Dendritic cell treated with granulocyte-macrophage colony-stimulating factor and Interleukin-4, amounts not matched to agents 40 ng/mL and 50 ng/mL, for 4 days (primary cell): ENCODE results near the gene FFAR1.

Source experiments
- H3K27ac Mint-ChIP-seq: one replicate; pipeline ENCODE4 v1.8.0; 2022; ENCODE audit warnings: mild to moderate bottlenecking, mixed read lengths
- H3K27me3 Mint-ChIP-seq: one replicate; pipeline ENCODE4 v1.8.0; 2022; ENCODE audit warnings: mild to moderate bottlenecking, mixed read lengths
- H3K36me3 Mint-ChIP-seq: one replicate; pipeline ENCODE4 v1.8.0; 2022; ENCODE audit warnings: low read depth, mixed read lengths
- H3K4me1 Mint-ChIP-seq: one replicate; pipeline ENCODE4 v1.8.0; 2022; ENCODE audit warnings: low read depth, mixed read lengths
- H3K4me3 Mint-ChIP-seq: one replicate; pipeline ENCODE4 v1.8.0; 2022; ENCODE audit warnings: mild to moderate bottlenecking, moderate library complexity, mixed read lengths
- H3K9me3 Mint-ChIP-seq: one replicate; pipeline ENCODE4 v1.8.0; 2022; ENCODE audit warnings: mixed read lengths
- intact Hi-C: fragments of 100-400 bp; cut with micrococcal nuclease; formaldehyde crosslinking; loops from one replicate; pipeline ENCODE4 v1.15.0; 2022

Gene FFAR1

DNA sequence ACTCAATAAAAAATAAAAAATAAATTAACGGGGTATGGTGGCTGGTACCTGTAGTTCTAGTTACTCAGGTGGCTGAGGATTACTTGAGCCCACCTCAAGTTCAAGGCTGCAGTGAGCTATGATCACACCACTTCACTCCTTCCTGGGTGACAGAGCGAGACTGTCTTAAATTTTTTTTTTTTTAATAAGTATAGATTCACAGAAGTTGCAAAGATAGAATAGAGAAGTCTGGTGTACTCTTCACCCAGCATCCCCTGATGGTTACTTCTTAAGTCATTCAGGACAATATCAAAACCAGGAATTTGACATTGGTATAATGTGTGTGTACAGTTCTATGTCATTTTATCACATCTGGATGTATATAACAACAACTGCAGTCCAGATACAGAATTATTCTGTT is 26.4 kb upstream of the FFAR1 start:
- intact Hi-C loops: no loop called here
- H3K4me1 Mint-ChIP-seq: peaks cover 61% of the 10 kb centered on the region

DNA sequence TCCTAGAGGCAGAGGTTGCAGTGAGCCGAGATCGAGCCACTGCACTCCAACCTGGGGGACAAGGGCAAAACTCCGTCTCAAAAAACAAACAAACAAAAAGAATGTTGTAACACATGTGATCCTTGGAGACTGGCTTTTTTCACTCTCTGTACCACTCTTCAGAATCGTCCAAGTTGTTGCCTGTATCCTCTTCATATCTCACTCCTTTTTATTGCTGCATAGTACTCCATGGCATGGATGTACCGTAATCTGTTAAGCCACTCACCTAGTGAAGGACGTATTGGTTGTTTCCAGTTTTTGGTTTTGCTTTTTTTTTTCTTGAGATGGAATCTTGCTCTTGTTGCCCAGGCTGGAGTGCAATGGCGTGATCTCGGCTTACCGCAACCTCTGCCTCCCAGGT is 25.7 kb upstream of the FFAR1 start:
- Mint-ChIP-seq H3K4me3 (no peak overlapping the region), H3K4me1 (peaks cover 59% of the 10 kb centered on the region), H3K27me3 (no peaks in the 10 kb centered on the region), H3K9me3 (peaks cover 8% of the 10 kb centered on the region), H3K36me3 (no peaks in the 10 kb centered on the region), H3K27ac (peak overlapping the region; percentile 58)
- intact Hi-C loops: no loop called here

More for the DNA sequence above, 26.4 kb upstream of the FFAR1 start:
- peak overlapping the region; percentile 58 for H3K27ac Mint-ChIP-seq
- H3K27me3 Mint-ChIP-seq: no peaks in the 10 kb centered on the region
- H3K4me3 Mint-ChIP-seq: no peak overlapping the region
- H3K36me3 Mint-ChIP-seq: no peaks in the 10 kb centered on the region
- H3K9me3 Mint-ChIP-seq: peaks cover 8% of the 10 kb centered on the region

DNA sequence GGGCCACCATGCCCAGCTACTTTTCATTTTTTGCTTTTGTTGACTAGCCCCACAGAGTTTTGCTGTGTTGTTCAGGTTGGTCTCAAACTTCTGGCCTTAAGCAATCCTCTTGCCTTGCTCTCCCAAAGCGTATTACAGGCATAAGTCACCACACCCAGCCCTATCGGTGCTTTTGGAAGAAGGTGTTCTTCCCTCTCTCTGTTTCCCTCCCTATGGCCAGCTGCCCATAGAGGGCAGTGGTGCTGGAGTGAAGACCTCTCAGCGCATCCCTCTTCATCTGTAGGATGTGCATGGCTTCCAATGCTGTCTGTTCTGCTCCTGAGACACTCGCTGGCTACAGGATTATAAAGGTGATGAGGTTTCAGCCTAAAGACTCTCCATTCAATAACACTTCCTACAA is 20.1 kb upstream of the FFAR1 start:
- Mint-ChIP-seq H3K27me3 (peaks cover 11% of the 10 kb centered on the region), H3K9me3 (no peaks in the 10 kb centered on the region), H3K4me3 (no peak overlapping the region), H3K4me1 (peaks cover 26% of the 10 kb centered on the region), H3K36me3 (no peaks in the 10 kb centered on the region), H3K27ac (no peak overlapping the region)
- intact Hi-C loops: no loop called here

DNA sequence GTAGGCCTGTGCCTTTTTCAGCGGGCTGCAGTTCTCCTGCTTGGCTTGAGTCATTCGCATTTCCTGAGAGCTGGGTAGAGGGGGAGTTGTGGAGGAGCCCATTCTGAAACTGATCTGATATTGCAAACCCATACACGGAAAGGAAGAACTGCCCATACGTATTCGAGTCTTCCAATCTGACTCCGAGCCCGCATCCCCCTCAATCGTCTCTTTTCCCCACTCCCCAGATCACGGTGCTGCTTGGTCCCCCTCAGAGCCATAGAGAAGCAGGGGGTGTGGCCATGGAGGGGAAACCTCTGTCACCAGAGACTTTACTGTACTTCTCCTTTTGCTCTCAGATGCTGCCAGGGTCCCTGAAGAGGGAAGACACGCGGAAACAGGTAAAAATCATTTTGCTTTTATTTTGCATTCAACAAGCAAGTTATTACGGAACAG is 18.8 kb upstream of the FFAR1 start, which contains the start of gene CD22:
TSS of gene CD22 (plus strand) at position 337 of the 435 bp plus-strand sequence. CDS start 2,854 bp downstream, outside the sequence.
- Mint-ChIP-seq H3K4me3 (peak within 1 kb of the TSS; percentile 35), H3K27me3 (peaks cover 19% of the 10 kb centered on the region), H3K9me3 (no peaks in the 10 kb centered on the region), H3K27ac (no peak within 1 kb of the TSS), H3K36me3 (no peaks in the 10 kb centered on the region), H3K4me1 (peaks cover 23% of the 10 kb centered on the region)
- intact Hi-C loops: no loop called here

DNA sequence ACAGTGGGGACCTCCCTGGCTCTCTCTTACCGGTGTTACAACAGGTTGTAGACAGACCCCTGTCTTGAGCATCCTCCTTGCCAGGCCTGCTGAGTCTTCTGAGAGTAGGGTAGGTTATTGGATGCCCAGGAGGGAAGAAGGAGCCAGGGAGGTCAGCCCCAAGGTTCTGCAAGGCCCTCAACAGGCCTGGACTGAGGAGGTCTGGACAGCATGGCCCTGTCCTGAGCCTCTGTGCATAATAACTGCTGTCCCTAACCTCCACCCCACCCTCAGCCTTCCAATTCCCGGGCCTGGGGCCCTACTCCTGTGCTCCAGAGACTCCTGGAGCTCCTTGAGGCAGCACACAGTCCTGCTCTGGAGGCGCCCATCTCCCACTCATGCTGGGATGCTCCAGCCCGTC is 18.4 kb upstream of the FFAR1 start:
- peaks cover 23% of the 10 kb centered on the region for H3K27me3 Mint-ChIP-seq
- H3K4me3 Mint-ChIP-seq: no peak overlapping the region
- no peaks in the 10 kb centered on the region for H3K36me3 Mint-ChIP-seq
- intact Hi-C loops: no loop called here
- H3K4me1 Mint-ChIP-seq: peaks cover 19% of the 10 kb centered on the region
- H3K27ac Mint-ChIP-seq: no peak overlapping the region
- no peaks in the 10 kb centered on the region for H3K9me3 Mint-ChIP-seq

DNA sequence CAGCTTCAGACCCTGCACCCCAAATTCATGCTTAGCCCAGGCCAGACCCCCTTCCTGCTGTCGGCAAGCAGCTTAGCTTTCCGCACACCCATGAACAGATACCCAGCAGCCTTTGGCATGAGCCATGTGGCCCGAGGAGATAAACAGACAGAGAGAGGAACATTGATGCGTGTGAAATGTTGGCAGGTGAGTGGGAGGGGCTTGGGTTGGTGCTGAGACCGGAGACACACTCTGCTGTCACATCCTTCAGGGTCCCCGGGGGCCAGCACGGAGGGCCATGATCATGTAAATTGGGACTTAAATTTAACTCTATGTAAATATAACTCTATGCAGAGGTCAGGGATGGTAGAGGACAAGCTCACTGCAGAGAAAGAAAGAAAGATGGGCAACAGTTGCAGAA is 17.2 kb upstream of the FFAR1 start:
- H3K4me3 Mint-ChIP-seq: no peak overlapping the region
- H3K9me3 Mint-ChIP-seq: no peaks in the 10 kb centered on the region

DNA sequence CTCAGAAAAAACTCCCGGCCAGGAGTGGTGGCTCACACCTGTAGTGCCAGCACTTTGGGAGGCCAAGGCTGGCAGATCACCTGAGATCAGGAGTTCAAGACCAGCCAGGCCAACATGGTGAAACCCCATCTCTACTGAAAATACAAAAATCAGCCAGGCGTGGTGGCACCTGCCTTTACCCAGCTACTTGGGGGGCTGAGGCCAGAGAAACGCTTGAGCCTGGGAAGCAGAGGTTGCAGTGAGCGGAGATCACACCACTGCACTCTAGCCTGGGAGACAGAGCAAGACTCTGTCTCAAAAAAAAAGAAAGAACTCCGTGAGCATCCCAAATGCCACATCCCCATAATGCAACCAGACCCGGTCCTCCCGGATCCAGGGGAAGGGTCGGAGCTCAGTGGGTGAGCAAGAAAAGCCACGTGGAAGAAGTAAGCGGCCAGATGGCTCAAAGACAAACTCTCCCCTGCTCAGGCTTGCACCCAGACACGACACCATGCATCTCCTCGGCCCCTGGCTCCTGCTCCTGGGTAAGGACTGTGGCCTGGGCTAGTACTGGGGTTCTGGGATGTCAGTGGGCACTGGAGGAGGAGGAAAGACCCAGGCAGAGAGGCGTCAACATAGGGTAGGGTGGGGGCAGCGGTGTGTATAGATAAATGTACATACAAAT is 16.0 kb upstream of the FFAR1 start:
- Mint-ChIP-seq H3K4me3 (no peak overlapping the region), H3K36me3 (no peaks in the 10 kb centered on the region), H3K27ac (no peak overlapping the region), H3K27me3 (peaks cover 32% of the 10 kb centered on the region), H3K9me3 (no peaks in the 10 kb centered on the region), H3K4me1 (peaks cover 12% of the 10 kb centered on the region)
- intact Hi-C loops: no loop called here

More for the DNA sequence above, 17.2 kb upstream of the FFAR1 start:
- peaks cover 12% of the 10 kb centered on the region for H3K4me1 Mint-ChIP-seq
- no peaks in the 10 kb centered on the region for H3K36me3 Mint-ChIP-seq
- intact Hi-C loops: no loop called here
- H3K27me3 Mint-ChIP-seq: peaks cover 25% of the 10 kb centered on the region
- no peak overlapping the region for H3K27ac Mint-ChIP-seq

DNA sequence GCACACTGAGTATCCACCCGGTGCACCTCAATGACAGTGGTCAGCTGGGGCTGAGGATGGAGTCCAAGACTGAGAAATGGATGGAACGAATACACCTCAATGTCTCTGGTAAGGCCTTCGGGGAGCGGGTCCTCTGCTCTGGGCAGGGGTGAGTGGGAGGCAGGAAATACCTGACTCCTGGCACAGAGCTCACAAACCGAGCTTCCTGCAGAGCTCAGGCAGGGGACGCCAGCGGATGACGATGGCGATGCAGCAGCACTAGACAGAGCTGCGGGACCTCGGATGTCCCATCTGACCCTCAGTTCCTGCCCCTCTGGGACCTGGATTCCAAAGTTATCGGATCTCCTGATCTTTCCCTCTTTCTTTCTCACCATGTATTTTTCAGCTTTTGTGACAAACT is 14.9 kb upstream of the FFAR1 start:
- H3K36me3 Mint-ChIP-seq: no peaks in the 10 kb centered on the region
- peaks cover 39% of the 10 kb centered on the region for H3K27me3 Mint-ChIP-seq
- no peak overlapping the region for H3K4me3 Mint-ChIP-seq
- H3K4me1 Mint-ChIP-seq: peaks cover 21% of the 10 kb centered on the region
- H3K27ac Mint-ChIP-seq: no peak overlapping the region
- intact Hi-C loops: no loop called here
- H3K9me3 Mint-ChIP-seq: no peaks in the 10 kb centered on the region

DNA sequence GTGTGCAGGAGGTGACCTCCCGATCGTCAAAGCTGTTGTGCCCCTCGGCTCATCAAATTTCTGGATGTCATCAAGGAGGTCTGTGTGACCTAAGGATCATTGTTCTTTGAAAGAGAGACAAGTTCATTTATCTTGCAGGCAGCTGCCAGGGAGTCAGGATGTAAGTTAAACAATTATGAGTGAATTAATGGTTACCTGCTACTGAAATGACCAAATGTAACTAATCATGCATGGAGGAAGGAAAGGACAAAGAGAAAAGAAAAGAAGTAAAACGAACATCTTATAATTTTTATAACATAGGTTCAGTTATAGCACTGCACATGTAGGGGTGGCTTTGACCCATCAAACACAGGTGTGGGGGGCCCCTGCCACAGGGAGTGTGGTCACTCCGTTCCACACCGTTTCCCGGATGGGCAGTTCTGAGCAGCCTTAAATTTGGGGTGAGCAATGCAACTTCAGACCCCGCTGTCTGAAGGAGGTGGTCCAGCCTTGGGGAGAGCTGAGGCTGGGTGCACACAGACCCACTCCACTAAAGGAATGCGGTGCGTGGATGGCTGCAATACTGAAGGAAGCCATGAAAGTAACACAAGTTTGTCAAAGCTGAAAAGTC is 13.5 kb upstream of the FFAR1 start:
- peaks cover 10% of the 10 kb centered on the region for H3K4me1 Mint-ChIP-seq
- intact Hi-C loops: no loop called here
- no peaks in the 10 kb centered on the region for H3K36me3 Mint-ChIP-seq
- no peak overlapping the region for H3K27ac Mint-ChIP-seq
- H3K27me3 Mint-ChIP-seq: peaks cover 43% of the 10 kb centered on the region
- H3K4me3 Mint-ChIP-seq: no peak overlapping the region
- H3K9me3 Mint-ChIP-seq: no peaks in the 10 kb centered on the region

DNA sequence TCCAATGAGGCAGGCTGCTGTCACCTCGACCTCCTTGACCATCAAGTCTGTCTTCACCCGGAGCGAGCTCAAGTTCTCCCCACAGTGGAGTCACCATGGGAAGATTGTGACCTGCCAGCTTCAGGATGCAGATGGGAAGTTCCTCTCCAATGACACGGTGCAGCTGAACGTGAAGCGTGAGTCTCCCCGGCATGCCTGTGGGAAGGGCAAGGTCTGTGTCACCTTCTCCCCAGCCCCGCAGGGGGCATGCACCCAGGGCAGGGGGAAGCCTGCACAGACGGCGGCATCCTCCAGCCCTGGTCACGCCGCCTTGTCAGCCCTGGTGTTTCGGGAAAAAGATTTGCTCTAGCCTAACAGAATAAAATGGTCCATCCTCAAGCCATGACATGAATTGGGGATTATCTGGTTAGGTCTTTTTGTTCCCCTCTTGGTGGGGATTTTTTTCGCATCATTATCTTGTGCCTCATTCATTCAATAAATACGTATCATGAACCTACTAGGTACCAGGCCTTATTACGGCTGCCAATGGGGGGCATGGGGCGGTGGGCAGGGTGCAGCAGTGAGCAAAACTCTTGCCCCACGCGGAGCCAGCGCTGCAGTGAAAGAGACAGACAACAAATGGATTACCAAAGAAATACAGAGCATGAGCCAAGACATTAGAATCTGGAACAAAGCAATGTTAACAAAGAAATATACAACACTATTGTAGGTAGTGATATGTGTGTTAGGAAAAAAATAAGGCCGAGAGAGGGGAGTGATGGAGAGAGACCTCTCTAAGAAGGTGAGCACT is 11.3 kb upstream of the FFAR1 start:
- H3K27me3 Mint-ChIP-seq: peaks cover 43% of the 10 kb centered on the region
- H3K4me3 Mint-ChIP-seq: no peak overlapping the region
- no peaks in the 10 kb centered on the region for H3K36me3 Mint-ChIP-seq
- intact Hi-C loops: no loop called here
- H3K27ac Mint-ChIP-seq: no peak overlapping the region
- H3K9me3 Mint-ChIP-seq: no peaks in the 10 kb centered on the region
- H3K4me1 Mint-ChIP-seq: peaks cover 14% of the 10 kb centered on the region

DNA sequence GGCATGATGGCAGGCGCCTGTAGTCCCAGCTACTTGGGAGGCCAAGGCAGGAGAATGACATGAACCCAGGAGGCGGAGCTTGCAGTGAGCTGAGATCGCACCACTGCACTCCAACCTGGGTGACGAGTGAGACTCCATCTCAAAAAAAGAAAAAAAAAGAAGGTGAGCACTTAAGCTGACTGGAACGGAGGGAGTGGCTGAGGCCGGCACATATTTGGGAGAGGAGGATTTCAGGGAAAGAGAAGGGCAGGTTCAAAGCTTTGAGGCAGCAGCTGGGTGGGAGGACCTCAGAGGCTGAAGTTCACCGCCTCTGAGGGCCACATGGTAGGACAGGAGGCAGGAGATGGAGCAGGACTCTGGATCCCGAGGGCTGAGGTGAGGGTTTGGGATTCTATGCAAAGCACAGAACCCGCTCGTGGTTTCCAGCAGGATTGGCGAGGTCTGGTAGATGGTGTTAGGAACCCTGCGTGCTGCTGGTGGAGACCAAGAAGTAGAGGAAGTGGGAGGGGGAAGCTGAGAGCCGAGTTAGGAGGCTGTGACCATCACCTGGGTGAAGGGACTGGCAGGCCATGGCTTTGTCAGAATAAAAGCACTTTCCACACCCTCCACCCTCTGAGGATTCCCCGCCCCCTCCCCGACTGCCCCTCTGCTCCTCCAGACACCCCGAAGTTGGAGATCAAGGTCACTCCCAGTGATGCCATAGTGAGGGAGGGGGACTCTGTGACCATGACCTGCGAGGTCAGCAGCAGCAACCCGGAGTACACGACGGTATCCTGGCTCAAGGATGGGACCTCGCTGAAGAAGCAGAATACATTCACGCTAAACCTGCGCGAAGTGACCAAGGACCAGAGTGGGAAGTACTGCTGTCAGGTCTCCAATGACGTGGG is 10.4 kb upstream of the FFAR1 start:
- H3K4me3 Mint-ChIP-seq: no peak overlapping the region
- peaks cover 24% of the 10 kb centered on the region for H3K4me1 Mint-ChIP-seq
- no peak overlapping the region for H3K27ac Mint-ChIP-seq
- no peaks in the 10 kb centered on the region for H3K9me3 Mint-ChIP-seq
- intact Hi-C loops: no loop called here
- H3K27me3 Mint-ChIP-seq: peaks cover 43% of the 10 kb centered on the region
- H3K36me3 Mint-ChIP-seq: no peaks in the 10 kb centered on the region

DNA sequence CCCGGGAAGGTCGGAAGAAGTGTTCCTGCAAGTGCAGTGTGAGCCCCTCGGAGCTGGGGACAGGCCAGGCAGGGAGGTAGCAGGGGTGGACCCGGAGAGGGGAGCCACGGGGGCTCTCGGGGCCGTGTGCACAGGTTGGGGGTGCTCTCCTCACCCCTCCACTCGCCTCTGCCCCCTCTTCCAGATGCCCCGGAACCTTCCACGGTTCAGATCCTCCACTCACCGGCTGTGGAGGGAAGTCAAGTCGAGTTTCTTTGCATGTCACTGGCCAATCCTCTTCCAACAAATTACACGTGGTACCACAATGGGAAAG is 9.8 kb upstream of the FFAR1 start:
- peaks cover 27% of the 10 kb centered on the region for H3K4me1 Mint-ChIP-seq
- intact Hi-C loops: no loop called here
- H3K27me3 Mint-ChIP-seq: peaks cover 42% of the 10 kb centered on the region
- no peaks in the 10 kb centered on the region for H3K9me3 Mint-ChIP-seq
- no peak overlapping the region for H3K27ac Mint-ChIP-seq
- H3K36me3 Mint-ChIP-seq: no peaks in the 10 kb centered on the region
- H3K4me3 Mint-ChIP-seq: no peak overlapping the region

DNA sequence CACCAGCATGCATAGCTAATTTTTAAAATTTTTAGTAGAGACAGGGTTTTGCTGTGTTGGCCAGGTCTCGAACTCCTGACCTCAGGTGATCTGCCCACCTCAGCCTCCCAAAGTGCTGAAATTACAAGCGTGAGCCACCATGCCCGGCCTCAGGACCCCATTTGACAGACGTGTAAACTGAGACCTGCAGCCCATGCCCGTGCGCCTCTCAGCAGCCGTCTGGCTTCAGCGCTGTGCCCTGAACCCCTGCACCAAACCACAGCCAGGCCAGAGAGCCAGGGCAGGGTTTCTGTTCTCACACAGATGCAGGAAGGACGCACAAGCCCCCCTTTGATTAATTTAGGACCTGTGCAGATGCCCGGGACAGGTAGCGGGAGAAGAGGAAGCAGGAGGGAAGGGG is 7.3 kb upstream of the FFAR1 start:
- intact Hi-C loops: no loop called here
- no peaks in the 10 kb centered on the region for H3K9me3 Mint-ChIP-seq
- H3K4me3 Mint-ChIP-seq: no peak overlapping the region
- H3K27ac Mint-ChIP-seq: peak overlapping the region; percentile 52
- H3K27me3 Mint-ChIP-seq: peaks cover 39% of the 10 kb centered on the region
- no peaks in the 10 kb centered on the region for H3K36me3 Mint-ChIP-seq
- peaks cover 29% of the 10 kb centered on the region for H3K4me1 Mint-ChIP-seq
